Measurements from ENCODE around the gene UST.

UST gene

GRCh38 chr6:148967541-148967956 lies 220.7 kb downstream of the UST start:
- no peak for DNase-seq (ENCODE audit: low spot score)
- no peak for TF ChIP-seq CTCF (IDR thresholded peaks at IDR 0.05; ENCODE audit: borderline replicate concordance, control extremely low read depth, extremely low read depth, insufficient read depth, missing control alignments)
- in situ Hi-C loops (cut with MboI; ENCODE audit: low sequenced_read_pairs, unreplicated experiment): no loop called here

- in situ Hi-C loops (cut with MboI; ENCODE audit: low sequenced_read_pairs, unreplicated experiment): no loop called here
- DNase-seq (ENCODE audit: low spot score): no peak
- no peak for TF ChIP-seq CTCF (IDR thresholded peaks at IDR 0.05; ENCODE audit: borderline replicate concordance, control extremely low read depth, extremely low read depth, insufficient read depth, missing control alignments)
These were observed 222.2 kb downstream of the UST start for GRCh38 chr6:148968771-148969602.

- no peak for DNase-seq (ENCODE audit: low spot score)
- in situ Hi-C loops (cut with MboI; ENCODE audit: low sequenced_read_pairs, unreplicated experiment): no loop called here
- TF ChIP-seq CTCF (IDR thresholded peaks at IDR 0.05; ENCODE audit: borderline replicate concordance, control extremely low read depth, extremely low read depth, insufficient read depth, missing control alignments): no peak
These were observed 222.8 kb downstream of the UST start for GRCh38 chr6:148969603-148970061.

- DNase-seq (ENCODE audit: low spot score): no peak
- no peak for TF ChIP-seq CTCF (IDR thresholded peaks at IDR 0.05; ENCODE audit: borderline replicate concordance, control extremely low read depth, extremely low read depth, insufficient read depth, missing control alignments)
- in situ Hi-C loops (cut with MboI; ENCODE audit: low sequenced_read_pairs, unreplicated experiment): no loop called here
These were observed 224.4 kb downstream of the UST start for GRCh38 chr6:148971031-148971927.

GRCh38 chr6:148972481-148972880 lies 225.7 kb downstream of the UST start:
- peak; percentile 56 for DNase-seq (ENCODE audit: low spot score)
- in situ Hi-C loops (cut with MboI; ENCODE audit: low sequenced_read_pairs, unreplicated experiment): no loop called here
- TF ChIP-seq CTCF (IDR thresholded peaks at IDR 0.05; ENCODE audit: borderline replicate concordance, control extremely low read depth, extremely low read depth, insufficient read depth, missing control alignments): no peak

GRCh38 chr6:148973538-148974208 lies 226.8 kb downstream of the UST start:
- no peak for TF ChIP-seq CTCF (IDR thresholded peaks at IDR 0.05; ENCODE audit: borderline replicate concordance, control extremely low read depth, extremely low read depth, insufficient read depth, missing control alignments)
- DNase-seq (ENCODE audit: low spot score): no peak
- in situ Hi-C loops (cut with MboI; ENCODE audit: low sequenced_read_pairs, unreplicated experiment): no loop called here
